Stimulated activated CD4-positive, alpha-beta T cell treated with anti-CD3 and anti-CD28 coated beads, Interleukin-1b, Interleukin-23, amount 100 ng/mL, for 4 hours (primary cell): ENCODE data around the gene RETREG1.

ENCODE experiments used
- DNase-seq, 2 donors: peaks; one replicate each; pipeline ENCODE4 v3.0.0-alpha.2; 2020; ENCODE audit warnings: low read depth in 2 of 2

RETREG1 gene

DNA sequence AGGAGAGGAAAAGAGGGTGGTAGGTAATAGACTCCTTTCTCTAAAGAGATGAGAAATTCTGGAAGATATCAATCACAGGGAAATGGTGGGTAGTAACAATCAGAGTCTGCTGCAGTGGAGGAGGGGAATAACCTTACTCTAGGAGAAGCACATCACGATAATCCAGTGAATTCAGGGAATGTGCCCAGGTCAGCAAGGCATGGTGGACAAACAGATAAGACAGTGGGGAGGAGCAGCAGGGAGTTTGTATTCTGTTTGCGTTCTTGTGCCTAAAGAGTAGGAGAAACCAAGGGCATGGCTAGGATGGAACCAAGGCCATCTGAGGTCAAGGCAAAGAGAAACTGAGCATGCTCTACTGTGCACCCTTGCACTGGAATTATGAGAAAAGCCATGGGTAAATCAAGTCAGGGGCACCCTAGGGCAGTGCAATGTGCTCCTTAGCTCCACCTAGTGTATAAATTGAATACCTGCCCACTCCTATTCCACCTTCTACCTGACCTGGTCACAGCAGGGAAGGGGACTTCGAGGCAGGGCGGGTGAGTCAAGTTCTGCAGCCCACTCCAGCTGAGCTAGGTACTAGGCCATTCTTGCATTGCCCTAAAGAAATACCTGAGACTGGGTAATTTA is 31.6 kb downstream of the RETREG1 start:
- no peak for DNase-seq

GRCh38 chr5:16582081-16582480 is 34.7 kb downstream of the RETREG1 start:
- no peak for DNase-seq

DNA sequence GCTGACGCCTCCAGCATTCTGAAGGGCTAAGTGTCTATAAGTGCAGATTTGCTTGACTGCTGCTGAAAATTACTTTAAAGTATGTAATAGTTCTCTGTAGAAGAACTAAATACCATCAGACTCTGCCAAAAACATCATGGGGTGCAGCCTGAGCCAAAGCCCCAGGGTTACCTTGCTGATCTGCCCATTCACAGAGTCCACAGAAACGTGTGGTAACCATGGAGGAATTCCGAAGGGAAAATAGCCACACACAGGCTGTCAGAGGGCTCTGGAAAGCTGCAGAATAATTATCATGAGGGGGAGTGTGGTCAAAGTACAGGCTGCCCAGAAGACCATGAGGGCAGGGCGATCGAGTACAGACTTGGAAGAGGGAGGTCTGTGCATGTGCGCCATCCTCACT is 36.4 kb downstream of the RETREG1 start:
- no peak for DNase-seq

GRCh38 chr5:16579142-16579847 is 37.5 kb downstream of the RETREG1 start:
- DNase-seq = no peak

GRCh38 chr5:16578474-16578883 is 38.3 kb downstream of the RETREG1 start:
- DNase-seq = no peak

- DNase-seq = no peak
These were observed 39.1 kb downstream of the RETREG1 start for GRCh38 chr5:16577677-16578076.

- DNase-seq = no peak
These were observed 41.7 kb downstream of the RETREG1 start for GRCh38 chr5:16574789-16575721.

DNA sequence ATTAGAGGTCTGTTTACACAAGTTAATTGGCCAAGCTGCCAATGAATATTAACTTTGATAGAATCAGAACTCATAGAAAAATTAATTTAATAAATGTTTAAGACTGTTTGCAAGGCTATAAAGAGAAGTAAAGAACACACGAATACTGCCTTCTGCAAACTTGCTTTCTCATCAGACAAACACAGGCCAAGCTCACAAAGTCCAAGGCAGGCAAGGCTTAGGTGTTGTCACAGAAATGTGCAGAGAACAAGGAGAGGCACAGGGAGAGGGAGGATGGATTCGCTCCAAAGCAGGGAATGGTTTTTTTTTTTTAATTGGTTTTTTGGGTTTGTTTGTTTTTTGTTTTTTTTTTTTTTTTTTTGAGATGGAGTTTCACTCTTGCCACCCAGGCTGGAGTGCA is 43.4 kb downstream of the RETREG1 start:
- DNase-seq = no peak

DNA sequence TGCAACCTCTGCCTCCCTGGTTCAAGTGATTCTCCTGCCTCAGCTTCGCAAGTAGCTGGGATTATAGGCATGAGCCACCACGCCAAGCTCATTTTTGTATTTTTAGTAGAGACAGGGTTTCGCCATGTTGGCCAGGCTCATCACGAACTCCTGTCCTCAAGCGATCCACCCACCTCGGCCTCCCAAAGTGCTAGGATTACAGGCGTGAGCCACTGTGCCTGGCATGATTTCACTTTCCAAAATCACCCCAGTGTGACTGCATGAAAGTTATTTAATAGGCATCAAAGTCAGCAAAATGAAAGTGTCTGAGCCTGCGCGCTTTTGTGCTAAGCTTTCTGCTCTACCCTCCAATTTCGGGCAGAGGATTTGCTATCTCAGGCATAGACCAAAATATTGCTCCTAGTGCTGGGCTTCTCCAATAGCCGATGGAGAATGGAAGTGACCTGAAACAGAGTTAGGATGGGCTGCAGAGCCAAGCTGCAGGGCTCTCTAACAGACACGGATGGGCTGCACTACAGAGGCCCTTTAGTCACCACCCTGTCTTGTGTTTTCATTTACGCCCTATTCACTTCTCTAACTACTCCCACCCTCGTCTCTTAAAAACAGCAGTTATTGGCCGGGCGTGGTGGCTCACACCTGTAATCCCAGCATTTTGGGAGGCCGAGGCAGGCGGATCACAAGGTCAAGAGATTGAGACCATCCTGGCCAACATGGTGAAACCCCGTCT is 44.3 kb downstream of the RETREG1 start:
- DNase-seq = no peak

DNA sequence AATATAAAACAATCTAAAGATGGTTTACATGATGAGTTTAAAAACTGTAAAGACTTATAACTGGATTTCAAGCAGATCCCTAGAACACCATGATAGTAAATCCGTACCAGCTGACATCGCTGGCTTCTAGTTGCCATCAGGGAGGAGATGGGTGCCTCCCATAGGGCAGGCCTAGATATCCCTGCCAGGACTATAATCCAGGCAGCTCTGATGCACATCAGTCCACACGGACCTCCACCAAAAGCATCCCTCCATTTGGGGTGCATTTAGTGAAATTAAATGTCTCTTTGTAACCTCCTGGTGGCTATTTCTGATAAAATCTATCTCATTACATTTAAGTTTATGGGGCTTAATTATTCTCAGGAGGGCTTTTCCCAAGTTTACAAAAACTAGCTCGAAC is 45.8 kb downstream of the RETREG1 start:
- no peak for DNase-seq

- DNase-seq = no peak
These were observed 46.5 kb downstream of the RETREG1 start for GRCh38 chr5:16570121-16570815.

GRCh38 chr5:16568875-16569580 is 47.8 kb downstream of the RETREG1 start:
- no peak for DNase-seq

DNA sequence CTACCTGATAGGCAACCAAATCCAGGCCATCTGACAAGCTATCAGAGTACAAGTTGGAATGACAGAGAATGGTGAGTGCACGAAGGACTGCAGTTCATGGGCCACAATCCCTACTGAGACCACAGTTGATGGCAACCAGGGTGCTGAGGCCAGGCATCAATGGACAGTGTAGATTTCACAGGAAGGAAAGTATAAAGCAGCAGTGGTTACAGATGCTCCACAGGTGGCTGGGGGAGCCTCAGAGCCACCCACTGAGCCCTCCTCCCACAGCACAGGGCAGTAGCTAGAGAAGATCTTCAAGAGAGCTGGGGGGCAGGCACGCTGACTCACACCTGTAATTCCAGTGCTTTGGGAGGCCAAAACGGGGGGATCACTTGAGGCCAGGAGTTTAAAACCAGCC is 49.4 kb downstream of the RETREG1 start:
- no peak for DNase-seq

GRCh38 chr5:16565118-16565517 is 51.7 kb downstream of the RETREG1 start:
- DNase-seq = no peak

GRCh38 chr5:16564248-16564867 is 52.4 kb downstream of the RETREG1 start:
- no peak for DNase-seq

- DNase-seq = no peak
These were observed 53.1 kb downstream of the RETREG1 start for GRCh38 chr5:16563686-16564085.

- DNase-seq = no peak
These were observed 55.1 kb downstream of the RETREG1 start for GRCh38 chr5:16561660-16562059.

DNA sequence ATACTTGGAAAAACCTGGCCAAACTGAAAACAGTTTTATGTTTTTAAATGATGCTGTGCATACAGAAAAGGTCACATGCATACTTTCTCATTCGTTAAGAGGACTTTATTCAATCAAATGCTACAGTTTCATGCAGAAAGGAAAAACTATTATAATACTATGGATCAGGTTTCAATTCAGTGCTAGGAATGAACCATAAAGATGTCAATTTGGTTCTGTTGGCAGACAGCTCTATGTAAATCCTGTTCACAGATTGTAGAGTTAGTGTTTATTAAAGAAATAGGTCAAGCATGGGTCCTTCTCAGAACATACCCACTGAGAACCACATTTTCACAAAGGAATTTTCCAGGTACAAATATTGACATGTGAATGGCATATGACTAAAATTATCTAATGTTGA is 57.1 kb downstream of the RETREG1 start:
- DNase-seq = no peak

- no peak for DNase-seq
These were observed 57.7 kb downstream of the RETREG1 start for GRCh38 chr5:16558984-16559629.

- DNase-seq = no peak
These were observed 59.3 kb downstream of the RETREG1 start for GRCh38 chr5:16557477-16557876.
